Raji (cell line): ENCODE data around the gene SLC13A4.

Source experiments
- POLR2A ChIP-seq: IDR thresholded peaks from 2 replicates; pipeline ENCODE4 v1.6.1; 2011; ENCODE audit warnings: low read depth, low read length, control low read depth; ENCODE audit not compliant: insufficient read depth

SLC13A4 gene

GRCh38 chr7:135644729-135645128, 83.3 kb downstream of the SLC13A4 start:
- no peak for TF ChIP-seq POLR2A

DNA sequence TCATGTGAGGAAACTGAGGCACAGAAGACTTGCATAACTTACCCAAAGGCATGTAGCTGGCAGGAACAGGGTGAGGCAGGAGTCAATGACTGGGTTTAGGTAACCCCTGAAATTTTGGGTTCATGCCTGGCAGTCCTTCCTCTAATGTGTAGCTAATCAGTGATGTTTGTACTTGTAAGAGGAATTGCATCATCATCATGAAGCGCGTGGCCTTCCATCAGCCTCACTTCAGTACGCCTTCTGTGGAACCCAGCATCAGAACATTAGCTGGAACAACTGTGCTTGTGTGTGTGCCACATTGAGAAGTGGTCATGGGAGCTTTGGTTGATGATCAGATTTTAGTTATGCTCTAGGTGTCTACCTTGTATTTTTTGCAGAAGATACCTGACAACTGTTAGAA, 83.8 kb downstream of the SLC13A4 start:
- no peak for TF ChIP-seq POLR2A

GRCh38 chr7:135634191-135634878, 93.7 kb downstream of the SLC13A4 start:
- TF ChIP-seq POLR2A: no peak
